Stimulated activated CD4-positive, alpha-beta T cell treated with anti-CD3 and anti-CD28 coated beads, Interleukin-15, amount 100 ng/mL, for 24 hours (primary cell): ENCODE data around the gene PCF11.
"Not testable (repeated sequence)": the region's sequence is repeated elsewhere in the genome, so short reads cannot be mapped to it uniquely, and the experiment has no call there.

Source experiments
- DNase-seq: peaks from one replicate; pipeline ENCODE4 v3.0.0-alpha.2; 2020

PCF11 gene, protein sequence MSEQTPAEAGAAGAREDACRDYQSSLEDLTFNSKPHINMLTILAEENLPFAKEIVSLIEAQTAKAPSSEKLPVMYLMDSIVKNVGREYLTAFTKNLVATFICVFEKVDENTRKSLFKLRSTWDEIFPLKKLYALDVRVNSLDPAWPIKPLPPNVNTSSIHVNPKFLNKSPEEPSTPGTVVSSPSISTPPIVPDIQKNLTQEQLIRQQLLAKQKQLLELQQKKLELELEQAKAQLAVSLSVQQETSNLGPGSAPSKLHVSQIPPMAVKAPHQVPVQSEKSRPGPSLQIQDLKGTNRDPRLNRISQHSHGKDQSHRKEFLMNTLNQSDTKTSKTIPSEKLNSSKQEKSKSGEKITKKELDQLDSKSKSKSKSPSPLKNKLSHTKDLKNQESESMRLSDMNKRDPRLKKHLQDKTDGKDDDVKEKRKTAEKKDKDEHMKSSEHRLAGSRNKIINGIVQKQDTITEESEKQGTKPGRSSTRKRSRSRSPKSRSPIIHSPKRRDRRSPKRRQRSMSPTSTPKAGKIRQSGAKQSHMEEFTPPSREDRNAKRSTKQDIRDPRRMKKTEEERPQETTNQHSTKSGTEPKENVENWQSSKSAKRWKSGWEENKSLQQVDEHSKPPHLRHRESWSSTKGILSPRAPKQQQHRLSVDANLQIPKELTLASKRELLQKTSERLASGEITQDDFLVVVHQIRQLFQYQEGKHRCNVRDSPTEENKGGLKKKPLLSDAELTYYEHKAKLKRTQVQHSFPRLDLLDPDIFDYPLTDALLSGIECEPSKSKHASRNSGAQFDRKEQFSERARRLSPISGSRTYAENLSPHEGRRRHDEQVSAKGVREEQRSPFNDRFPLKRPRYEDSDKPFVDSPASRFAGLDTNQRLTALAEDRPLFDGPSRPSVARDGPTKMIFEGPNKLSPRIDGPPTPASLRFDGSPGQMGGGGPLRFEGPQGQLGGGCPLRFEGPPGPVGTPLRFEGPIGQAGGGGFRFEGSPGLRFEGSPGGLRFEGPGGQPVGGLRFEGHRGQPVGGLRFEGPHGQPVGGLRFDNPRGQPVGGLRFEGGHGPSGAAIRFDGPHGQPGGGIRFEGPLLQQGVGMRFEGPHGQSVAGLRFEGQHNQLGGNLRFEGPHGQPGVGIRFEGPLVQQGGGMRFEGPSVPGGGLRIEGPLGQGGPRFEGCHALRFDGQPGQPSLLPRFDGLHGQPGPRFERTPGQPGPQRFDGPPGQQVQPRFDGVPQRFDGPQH (N-terminal part only)

DNA sequence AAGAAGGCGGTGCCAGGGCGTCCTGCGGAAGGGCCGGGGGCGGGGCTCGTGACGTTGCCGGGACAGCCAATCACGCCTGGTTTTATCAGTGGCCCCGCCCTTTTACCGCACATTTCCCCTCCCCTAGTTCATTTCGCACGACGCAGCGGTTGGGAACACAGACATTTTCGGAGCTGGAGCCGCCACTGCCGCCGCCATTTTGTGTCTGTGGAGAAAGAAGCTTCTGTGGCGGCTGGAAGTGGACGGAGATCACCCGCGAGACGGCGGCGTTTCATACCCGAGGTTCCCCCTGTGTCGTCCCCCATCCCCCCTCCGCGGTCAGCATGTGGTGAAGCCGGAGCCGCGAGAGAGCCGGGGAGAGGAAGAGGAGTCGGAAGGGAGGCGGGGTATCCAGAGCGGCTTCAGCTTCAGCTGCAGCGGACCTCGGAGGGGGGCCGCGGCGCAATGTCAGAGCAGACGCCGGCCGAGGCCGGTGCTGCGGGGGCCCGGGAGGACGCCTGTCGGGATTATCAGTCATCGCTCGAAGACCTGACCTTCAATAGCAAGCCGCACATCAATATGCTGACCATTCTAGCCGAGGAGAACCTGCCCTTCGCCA, at the start of gene PCF11:
PCF11 (plus strand) TSS at position 136 of the 598 bp plus-strand sequence; CDS start at position 445, 309 bp downstream.
- DNase-seq, result no peak

DNA sequence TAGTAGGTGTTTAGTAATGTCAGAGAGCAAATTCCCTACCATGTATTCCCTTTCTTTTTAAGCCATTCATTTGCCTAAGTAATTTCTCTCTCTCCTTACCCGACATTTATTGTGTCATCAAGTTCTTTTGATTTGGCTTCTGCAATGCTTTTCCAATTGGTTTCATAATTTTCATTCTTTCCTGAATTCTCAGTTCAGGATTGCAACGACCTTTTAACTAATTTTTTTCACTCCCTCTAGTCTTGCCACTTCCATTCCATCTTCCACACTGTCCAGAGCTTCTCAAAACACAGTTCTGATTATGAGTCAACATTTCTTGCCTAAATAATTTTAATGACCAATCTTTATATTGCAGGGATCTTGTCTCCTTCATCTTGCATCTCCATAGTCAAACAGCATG, 44.0 kb upstream of the PCF11 start:
- no peak for DNase-seq

- DNase-seq, result no peak
These were observed 41.9 kb upstream of the PCF11 start for GRCh38 chr11:83115026-83115425.

- no peak for DNase-seq
These were observed 41.4 kb upstream of the PCF11 start for GRCh38 chr11:83115551-83115950.

DNA sequence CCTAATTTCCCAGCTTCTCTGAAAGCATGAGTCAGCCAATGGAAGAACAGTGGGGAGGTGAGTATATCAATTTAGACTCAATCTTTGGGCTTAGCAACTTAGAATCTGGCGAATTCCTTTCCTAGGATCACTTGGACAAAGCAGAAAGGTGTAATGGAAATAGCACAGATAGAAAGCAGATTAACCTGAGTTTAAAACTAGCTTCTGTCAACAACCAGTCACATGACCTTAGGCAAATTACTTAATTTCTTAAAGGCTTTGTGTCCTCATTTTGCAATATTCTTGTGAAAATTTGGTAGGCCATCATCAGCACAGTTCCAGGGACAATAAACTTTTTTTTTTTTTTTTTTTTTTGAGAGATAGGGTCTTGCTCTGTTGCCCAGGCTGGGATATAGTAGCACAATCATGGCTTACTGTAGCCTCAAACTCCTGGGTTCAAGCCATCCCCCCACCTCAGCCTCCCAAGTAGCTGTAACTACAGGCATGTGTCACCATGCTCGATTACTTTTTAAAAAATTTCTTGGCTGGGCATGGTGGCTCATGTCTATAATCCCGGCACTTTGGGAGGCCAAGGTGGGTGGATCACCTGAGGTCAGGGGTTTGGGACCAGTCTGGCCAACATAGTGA, 40.8 kb upstream of the PCF11 start:
- no peak for DNase-seq

- no peak for DNase-seq
These were observed 38.1 kb upstream of the PCF11 start for GRCh38 chr11:83118814-83119213.

DNA sequence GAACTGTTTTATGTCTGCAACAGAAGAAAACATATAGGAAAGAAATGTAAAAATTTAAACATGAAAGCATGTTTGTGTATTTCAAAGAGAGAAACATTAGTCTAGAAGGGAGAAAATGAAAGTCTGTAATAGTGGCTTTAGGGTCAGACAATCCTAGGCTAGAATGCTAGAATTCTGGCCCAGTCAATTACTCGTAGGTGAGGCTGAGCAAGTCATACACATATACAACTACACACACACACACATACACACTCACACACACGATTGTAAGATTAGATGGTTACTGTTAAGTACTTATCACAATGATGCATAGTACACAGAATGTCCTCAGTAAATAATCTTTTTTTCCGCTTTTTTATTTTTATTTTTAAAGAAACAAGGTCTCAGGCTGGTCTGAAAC, 37.7 kb upstream of the PCF11 start:
- no peak for DNase-seq

- no peak for DNase-seq
These were observed 36.6 kb upstream of the PCF11 start for GRCh38 chr11:83120327-83120726.

DNA sequence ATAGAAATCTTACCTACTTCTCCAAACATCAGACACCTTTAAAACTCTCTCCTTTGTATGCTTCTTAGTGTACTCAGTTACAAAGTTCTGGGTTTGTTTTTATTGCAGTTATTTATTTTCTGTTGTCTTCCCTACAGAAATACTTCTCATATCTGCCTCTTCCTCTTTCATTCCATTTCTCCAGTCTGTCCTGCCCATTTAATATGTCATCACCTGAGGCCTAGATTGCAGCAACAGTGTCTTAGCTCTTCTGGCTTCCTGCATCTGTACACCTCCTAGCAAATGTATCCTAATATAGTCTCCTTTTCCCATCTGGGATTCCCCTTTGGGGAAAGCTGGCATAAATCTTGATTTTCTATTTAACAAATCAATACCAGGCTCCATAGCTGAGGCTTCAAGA, 34.9 kb upstream of the PCF11 start:
- no peak for DNase-seq

DNA sequence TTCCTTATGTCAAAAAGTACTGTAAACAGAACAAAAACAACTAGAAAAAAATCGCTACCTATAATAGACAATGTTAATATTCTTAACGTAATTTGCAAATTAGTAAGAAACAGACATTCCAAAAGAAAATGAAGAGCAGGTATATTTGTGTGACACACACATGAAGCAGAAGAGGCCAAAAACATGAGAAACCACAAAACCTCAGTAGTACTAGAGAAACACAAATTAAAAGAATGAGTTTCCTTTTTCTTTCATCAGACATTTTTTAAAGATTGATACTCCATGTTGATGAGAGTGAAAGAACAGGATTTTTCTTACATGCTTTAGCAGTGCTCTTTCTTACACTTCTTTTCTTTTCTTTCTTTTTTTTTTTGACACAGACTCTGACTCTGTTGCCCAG, 34.2 kb upstream of the PCF11 start:
- DNase-seq, result no peak

- DNase-seq, result no peak
These were observed 32.1 kb upstream of the PCF11 start for GRCh38 chr11:83124636-83125424.

GRCh38 chr11:83125577-83125976, 31.4 kb upstream of the PCF11 start:
- no peak for DNase-seq

GRCh38 chr11:83127310-83127637, 29.7 kb upstream of the PCF11 start:
- DNase-seq, result no peak

- no peak for DNase-seq
These were observed 24.7 kb upstream of the PCF11 start for GRCh38 chr11:83132191-83132590.

- DNase-seq, result not testable (repeated sequence)
These were observed 23.7 kb upstream of the PCF11 start for GRCh38 chr11:83133266-83133665.

DNA sequence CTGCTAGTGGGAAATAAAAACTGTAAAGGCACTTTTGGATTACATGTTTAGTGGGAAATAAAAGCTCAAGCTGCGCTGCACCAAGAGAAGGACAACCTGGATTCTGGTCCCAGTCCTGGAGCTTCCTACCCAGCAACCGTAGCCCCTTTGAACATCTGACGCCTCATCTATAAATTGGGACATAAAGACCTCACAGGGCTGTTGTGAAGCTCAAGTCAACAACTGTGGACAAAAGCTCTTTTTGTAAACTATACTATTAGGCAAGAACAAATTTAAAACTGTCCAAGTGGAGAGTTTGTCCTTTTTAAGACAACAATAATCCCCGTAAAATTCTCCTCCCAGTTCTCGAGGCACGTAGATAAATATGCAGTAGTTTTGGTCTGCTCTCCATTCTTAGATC, 17.6 kb upstream of the PCF11 start:
- no peak for DNase-seq

DNA sequence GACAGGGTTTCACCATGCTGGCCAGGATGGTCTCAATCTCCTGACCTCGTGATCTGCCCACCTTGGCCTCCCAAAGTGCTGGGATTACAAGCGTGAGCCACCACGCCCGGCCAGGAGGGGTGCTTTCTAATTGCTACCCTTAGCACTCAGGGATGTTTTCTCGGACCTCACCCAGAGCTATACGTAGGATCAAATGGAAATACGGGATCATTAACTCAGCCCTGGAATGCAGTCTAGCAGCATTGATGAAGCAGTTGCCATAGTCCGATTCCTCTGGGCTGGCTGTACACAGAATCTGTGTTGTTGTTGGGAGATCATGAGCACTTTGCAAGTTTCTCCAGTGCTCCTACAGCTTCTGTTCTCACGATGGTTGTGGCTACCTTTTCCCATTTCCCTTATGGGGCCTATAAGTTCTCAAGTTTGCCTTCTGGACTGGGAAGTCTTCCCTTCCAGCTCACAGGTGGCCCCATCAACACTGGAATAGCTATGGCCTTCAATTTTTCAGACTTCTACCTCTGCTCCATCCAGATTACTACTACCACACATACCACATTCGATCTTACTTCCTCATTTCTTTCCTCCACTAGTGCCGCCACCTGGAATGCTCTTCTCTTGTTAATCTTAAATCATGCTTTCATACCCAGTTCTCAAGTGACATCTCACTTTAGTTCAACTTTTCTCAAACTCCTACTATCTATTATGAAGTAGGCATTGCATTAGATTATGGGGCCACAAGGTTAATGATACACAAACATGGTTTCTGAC, 16.1 kb upstream of the PCF11 start:
- no peak for DNase-seq

GRCh38 chr11:83147895-83148294, 9.0 kb upstream of the PCF11 start:
- no peak for DNase-seq

DNA sequence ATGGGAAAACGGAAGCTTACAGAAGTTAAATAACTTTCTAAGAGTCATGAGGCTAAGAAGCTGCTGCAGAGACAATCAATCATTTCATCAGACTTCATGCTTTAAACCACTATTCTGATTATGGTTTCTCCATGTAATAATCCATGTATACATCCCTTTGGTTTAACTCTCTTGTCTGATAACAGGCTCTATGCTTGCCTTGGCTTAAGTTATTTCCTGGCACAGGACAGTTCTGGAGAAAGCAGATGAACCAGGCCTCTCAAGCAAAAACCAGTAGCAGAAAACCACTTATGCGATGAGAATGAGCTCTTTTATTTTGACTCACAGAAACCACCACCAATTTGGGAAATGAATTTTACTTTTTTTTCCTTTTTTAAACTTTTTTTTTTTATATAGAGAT, 6.5 kb upstream of the PCF11 start:
- no peak for DNase-seq

DNA sequence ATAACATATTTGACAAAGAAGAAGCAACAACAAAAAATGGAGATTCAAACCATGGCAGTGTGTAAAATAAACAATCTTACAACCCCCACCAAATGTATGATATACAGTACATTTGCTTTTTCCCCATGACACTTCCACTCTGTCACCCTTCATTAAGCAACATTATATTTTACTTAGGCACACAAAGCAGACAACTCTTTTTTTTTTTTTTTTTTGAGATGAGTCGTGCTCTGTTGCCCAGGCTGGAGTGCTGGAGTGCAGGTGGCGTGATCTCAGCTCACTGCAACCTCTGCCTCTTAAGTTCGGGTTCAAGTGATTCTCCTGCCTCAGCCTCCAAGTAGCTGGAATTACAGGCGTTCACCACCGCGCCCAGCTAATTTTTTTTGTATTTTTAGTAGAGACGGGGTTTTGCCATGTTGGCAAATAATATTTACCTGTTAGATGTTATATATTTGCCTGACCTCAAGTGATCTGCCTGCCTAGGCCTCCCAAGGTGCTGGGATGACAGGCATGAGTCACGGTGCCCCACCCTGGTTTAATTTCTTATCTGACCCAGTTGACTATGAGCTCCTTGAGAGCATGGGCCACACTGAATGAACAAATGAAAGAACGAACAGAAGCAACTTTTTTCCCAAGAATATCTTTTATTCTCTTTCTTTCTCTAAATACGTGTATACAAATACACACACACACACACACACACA, 5.5 kb upstream of the PCF11 start:
- DNase-seq, result no peak
